Chondrocyte (in vitro differentiated cells): ENCODE results near the gene SLC4A4. TPM values are rescaled to one million over a fixed set of nuclear protein-coding genes. Genes with fewer than 3 reads are reported as not detected.

Experiments used
- DNase-seq: peaks from one replicate; pipeline ENCODE4 v3.0.0; 2021; ENCODE audit warnings: mixed read lengths, low spot score
- H3K27ac Mint-ChIP-seq: one replicate; pipeline ENCODE4 v1.8.0; 2021; ENCODE audit warnings: mild to moderate bottlenecking, moderate library complexity, mixed read lengths; ENCODE audit not compliant: unreplicated experiment
- H3K27me3 Mint-ChIP-seq: 2 replicates; pipeline ENCODE4 v1.8.0; 2021; ENCODE audit warnings: low read depth, mixed read lengths
- H3K36me3 Mint-ChIP-seq: 2 replicates; pipeline ENCODE4 v1.8.0; 2021; ENCODE audit warnings: low read depth, mixed read lengths
- H3K4me1 Mint-ChIP-seq: 2 replicates; pipeline ENCODE4 v1.8.0; 2021; ENCODE audit warnings: low read depth, mild to moderate bottlenecking, mixed read lengths
- H3K4me3 Mint-ChIP-seq: one replicate; pipeline ENCODE4 v1.8.0; 2021; ENCODE audit warnings: mild to moderate bottlenecking, moderate library complexity, mixed read lengths; ENCODE audit not compliant: unreplicated experiment
- H3K9me3 Mint-ChIP-seq: 2 replicates; pipeline ENCODE4 v1.8.0; 2021; ENCODE audit warnings: low read depth, mixed read lengths
- CTCF ChIP-seq: fragments of 200-600 bp; sonication (generic); IDR thresholded peaks from 2 replicates; pipeline ENCODE4 v1.5.0; 2021; ENCODE audit warnings: antibody characterized with exemption, mild to moderate bottlenecking, moderate library complexity
- total RNA-seq: library from RNA; stranded (reverse); gene quantifications from 3 replicates; pipeline ENCODE4 v1.2.1, GENCODE V29; 2021

Gene SLC4A4
- total RNA-seq, 1 donor from 2014 or later, result 12.8 TPM

- DNase-seq, result no peak
- Mint-ChIP-seq H3K27ac (no peak overlapping the region), H3K27me3 (peaks cover 3% of the 10 kb centered on the region), H3K4me3 (no peak overlapping the region), H3K9me3 (no peaks in the 10 kb centered on the region), H3K36me3 (peaks cover 2% of the 10 kb centered on the region), H3K4me1 (no peaks in the 10 kb centered on the region)
- TF ChIP-seq CTCF, result no peak
These were observed 194.3 kb downstream of the SLC4A4 start for GRCh38 chr4:71533121-71533520.

GRCh38 chr4:71537551-71538065, 198.8 kb downstream of the SLC4A4 start:
- Mint-ChIP-seq H3K27me3 (no peaks in the 10 kb centered on the region), H3K27ac (no peak overlapping the region), H3K9me3 (no peaks in the 10 kb centered on the region), H3K36me3 (peaks cover 2% of the 10 kb centered on the region), H3K4me3 (no peak overlapping the region), H3K4me1 (peaks cover 27% of the 10 kb centered on the region)
- TF ChIP-seq CTCF, result no peak
- DNase-seq, result no peak

GRCh38 chr4:71538528-71538927, 199.7 kb downstream of the SLC4A4 start:
- Mint-ChIP-seq H3K27ac (no peak overlapping the region), H3K27me3 (no peaks in the 10 kb centered on the region), H3K4me3 (no peak overlapping the region), H3K36me3 (peaks cover 4% of the 10 kb centered on the region), H3K9me3 (no peaks in the 10 kb centered on the region), H3K4me1 (peaks cover 27% of the 10 kb centered on the region)
- TF ChIP-seq CTCF, result no peak
- DNase-seq, result no peak

- Mint-ChIP-seq H3K27me3 (no peaks in the 10 kb centered on the region), H3K36me3 (peaks cover 2% of the 10 kb centered on the region), H3K4me3 (no peak overlapping the region), H3K27ac (no peak overlapping the region), H3K4me1 (peaks cover 47% of the 10 kb centered on the region), H3K9me3 (no peaks in the 10 kb centered on the region)
- peak; percentile 40 for TF ChIP-seq CTCF
- DNase-seq, result no peak
These were observed 202.0 kb downstream of the SLC4A4 start for GRCh38 chr4:71540749-71541269.

- peaks cover 2% of the 10 kb centered on the region for H3K36me3 Mint-ChIP-seq
- TF ChIP-seq CTCF, result no peak
- H3K27ac Mint-ChIP-seq, result no peak overlapping the region
- no peaks in the 10 kb centered on the region for H3K9me3 Mint-ChIP-seq
- peaks cover 49% of the 10 kb centered on the region for H3K4me1 Mint-ChIP-seq
- no peak overlapping the region for H3K4me3 Mint-ChIP-seq
- H3K27me3 Mint-ChIP-seq, result no peaks in the 10 kb centered on the region
- no peak for DNase-seq
These were observed 202.7 kb downstream of the SLC4A4 start for GRCh38 chr4:71541541-71541940.
